Raji (cell line): ENCODE data around the gene ETS2.

Experiments used
- POLR2A ChIP-seq: IDR thresholded peaks from 2 replicates; pipeline ENCODE4 v1.6.1; 2011; ENCODE audit warnings: low read depth, low read length, control low read depth; ENCODE audit not compliant: insufficient read depth

ETS2 gene

DNA sequence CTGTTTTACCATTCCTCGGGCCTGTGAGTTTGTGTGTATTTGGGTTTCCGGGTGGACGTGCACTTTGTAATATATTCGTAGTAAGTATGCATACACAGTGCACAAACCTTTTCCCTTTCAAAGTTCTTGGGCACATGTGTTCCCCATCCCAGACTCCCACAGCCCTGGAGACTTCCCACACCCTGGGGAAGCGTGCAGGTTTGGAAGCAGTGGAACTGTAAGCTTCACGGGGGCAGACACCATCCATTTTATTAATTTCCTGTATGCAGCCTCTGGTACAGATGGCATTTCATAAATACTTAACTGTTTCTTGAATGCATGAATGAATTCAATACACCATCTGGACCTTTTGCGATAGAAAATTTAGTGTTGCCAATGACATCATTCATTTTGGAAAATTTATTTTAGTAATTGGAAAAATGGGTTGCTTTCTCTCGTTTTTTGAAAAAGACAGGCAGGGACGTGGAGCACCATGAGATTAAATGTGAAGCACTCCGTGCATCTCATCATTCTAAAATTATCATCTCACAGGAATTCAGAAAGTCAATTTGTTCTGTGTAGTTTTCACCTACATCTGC, 10.8 kb downstream of the ETS2 start:
- TF ChIP-seq POLR2A = no peak

DNA sequence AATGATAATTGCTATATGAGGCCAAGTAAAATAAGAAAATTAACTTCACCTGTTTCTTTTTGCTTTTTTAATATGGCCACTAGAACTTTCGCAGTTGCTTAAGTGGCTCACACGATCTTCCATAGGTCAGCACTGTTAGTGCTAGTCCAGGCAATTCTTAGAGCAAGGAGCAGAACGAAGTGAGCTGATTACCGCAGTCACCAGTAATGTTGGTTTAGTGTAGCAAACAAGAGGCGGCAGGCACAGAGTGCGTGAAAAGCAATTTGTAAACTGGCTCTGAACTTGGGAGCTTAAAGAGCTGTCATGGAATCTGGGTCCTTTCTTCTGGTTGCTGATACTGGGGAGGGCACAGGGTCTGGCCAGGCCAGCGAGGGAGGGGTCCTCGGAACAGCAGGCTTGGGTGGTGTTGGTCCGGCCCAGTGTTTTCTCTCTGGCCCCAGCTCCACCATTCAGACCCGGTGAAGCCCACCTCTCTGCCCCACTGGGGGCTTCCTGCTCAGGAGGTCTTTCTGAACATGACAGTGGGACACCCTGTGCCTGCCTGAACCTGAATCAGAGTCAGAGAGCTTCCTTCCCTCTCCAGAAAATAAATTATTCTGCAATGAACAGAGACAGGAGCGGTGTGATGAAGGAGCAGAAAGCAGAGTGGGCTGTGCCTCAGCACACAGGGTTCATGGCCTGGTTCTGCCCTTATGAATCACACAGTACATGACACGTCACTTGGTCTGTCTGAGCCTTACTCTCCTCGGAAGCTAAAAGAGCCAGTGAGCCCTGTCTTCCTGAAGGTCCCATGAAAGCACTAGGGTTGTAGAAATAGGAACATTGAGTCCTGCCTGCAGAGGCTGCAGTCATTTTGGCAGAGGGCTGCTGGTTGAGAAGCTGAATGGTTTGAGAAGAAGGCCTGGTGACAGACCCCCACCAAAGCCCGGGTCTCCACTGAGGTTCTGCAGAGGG, 11.9 kb downstream of the ETS2 start:
- no peak for TF ChIP-seq POLR2A

DNA sequence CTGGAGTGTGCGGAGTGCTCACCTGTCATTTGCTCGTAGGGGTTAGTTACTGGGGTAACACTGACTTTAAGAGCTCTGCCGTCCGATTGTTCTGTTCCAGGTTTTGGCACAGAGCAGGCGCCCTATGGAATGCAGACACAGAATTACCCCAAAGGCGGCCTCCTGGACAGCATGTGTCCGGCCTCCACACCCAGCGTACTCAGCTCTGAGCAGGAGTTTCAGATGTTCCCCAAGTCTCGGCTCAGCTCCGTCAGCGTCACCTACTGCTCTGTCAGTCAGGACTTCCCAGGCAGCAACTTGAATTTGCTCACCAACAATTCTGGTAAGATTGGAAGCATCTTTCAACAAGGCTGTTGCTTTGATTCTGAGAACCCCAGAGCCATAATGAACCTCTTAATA, 12.6 kb downstream of the ETS2 start:
- no peak for TF ChIP-seq POLR2A

DNA sequence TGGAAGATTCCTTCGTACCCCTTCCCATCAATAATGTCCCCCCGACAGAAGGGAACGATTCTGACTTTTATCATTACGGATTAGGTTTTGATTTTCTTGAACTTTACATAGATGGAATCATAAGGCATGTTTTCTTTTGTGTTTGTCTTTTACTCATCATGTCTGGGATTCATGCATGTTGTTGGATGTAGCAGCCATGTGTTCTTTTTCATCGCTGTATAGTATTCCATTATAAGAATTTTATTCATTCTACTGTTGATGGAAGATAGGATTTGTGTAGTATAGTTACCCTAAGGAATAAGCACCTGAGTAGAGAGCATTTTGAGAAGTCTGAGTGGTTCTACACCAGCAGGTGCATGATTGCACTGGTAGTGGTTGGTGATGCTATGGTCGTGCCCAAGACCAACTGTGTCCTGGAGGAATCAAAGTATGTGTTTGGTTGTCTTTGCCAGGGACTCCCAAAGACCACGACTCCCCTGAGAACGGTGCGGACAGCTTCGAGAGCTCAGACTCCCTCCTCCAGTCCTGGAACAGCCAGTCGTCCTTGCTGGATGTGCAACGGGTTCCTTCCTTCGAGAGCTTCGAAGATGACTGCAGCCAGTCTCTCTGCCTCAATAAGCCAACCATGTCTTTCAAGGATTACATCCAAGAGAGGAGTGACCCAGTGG, 13.5 kb downstream of the ETS2 start:
- no peak for TF ChIP-seq POLR2A

GRCh38 chr21:38819719-38820159, 14.0 kb downstream of the ETS2 start:
- TF ChIP-seq POLR2A = no peak

GRCh38 chr21:38820471-38821239, 14.9 kb downstream of the ETS2 start:
- no peak for TF ChIP-seq POLR2A

- no peak for TF ChIP-seq POLR2A
Measured at GRCh38 chr21:38821248-38821647, 15.5 kb downstream of the ETS2 start.

GRCh38 chr21:38821959-38822682, 16.4 kb downstream of the ETS2 start:
- TF ChIP-seq POLR2A = no peak

GRCh38 chr21:38822778-38823238, 17.1 kb downstream of the ETS2 start:
- no peak for TF ChIP-seq POLR2A

DNA sequence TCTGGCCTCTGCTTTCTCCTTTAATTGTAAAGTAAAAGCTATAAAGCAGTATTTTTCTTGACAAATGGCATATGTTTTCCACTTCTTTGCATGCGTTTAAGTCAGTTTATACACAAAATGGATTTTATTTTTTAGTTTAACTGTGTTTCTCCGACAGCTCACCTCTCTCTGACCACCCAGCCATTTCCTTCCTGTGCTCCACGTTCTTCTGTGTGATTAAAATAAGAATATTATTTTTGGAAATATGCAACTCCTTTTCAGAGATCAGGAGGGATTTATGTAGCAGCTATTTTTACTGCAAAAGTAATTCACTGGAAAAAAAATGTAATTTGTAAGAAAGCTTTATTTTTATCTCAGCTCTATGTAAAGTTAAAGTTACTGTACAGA, 18.0 kb downstream of the ETS2 start:
- TF ChIP-seq POLR2A = no peak

DNA sequence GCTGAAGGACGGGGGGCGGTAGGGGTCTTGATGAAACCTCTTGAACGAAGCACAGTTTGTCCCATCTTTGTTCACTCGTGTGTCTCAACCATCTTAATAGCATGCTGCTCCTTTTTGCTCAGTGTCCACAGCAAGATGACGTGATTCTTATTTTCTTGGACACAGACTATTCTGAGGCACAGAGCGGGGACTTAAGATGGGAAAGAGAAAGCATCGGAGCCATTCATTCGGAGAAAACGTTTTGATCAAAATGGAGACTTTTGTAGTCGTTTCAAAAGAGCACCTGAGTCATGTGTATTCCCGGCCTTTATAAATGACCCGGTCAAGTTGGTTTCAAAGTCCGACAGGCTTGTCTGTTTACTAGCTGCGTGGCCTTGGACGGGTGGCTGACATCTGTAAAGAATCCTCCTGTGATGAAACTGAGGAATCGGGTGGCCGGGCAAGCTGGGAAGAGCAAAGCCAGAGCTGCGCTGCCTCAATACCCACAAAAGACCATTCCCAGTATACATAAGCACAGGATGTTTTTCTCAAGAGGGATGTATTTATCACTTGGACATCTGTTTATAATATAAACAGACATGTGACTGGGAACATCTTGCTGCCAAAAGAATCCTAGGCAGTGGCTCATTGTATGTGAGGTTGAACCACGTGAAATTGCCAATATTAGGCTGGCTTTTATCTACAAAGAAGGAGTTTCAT, 18.5 kb downstream of the ETS2 start:
- no peak for TF ChIP-seq POLR2A

DNA sequence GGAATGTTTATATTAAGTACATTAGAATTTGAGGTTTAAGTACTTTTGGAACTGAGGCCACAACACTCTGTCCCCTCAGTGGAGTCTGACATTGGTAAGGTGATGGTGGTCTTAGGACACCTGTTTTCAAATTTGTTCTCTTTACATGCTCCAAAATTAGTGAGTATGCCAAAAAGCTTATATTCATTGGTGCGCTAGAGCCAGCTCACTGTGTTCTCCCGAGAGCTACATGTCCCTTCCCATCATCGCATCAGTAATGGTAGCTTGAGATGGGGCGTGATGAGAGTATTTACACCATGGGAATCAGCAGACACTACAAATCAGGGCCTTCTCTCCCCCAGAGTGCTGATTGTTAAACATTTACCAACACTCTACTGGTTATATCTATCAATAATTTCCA, 19.5 kb downstream of the ETS2 start:
- no peak for TF ChIP-seq POLR2A

DNA sequence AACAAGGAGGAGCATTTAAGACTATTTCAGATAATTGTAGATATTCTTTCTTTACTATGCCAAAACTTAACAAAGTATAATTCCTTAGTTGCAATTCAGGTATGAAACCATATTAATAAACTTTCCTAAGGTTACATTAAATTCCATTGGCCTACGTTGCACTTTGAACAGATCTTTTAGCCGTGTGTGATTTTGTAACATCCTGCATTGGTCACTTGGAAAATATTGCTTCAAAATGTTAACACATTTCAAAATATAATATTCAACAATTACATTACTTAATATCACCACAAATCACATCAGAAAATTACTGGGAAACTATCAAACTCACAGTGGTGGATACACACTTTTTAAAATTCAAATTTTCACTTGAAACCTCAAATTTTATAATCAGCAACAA, 20.2 kb downstream of the ETS2 start:
- TF ChIP-seq POLR2A = no peak

DNA sequence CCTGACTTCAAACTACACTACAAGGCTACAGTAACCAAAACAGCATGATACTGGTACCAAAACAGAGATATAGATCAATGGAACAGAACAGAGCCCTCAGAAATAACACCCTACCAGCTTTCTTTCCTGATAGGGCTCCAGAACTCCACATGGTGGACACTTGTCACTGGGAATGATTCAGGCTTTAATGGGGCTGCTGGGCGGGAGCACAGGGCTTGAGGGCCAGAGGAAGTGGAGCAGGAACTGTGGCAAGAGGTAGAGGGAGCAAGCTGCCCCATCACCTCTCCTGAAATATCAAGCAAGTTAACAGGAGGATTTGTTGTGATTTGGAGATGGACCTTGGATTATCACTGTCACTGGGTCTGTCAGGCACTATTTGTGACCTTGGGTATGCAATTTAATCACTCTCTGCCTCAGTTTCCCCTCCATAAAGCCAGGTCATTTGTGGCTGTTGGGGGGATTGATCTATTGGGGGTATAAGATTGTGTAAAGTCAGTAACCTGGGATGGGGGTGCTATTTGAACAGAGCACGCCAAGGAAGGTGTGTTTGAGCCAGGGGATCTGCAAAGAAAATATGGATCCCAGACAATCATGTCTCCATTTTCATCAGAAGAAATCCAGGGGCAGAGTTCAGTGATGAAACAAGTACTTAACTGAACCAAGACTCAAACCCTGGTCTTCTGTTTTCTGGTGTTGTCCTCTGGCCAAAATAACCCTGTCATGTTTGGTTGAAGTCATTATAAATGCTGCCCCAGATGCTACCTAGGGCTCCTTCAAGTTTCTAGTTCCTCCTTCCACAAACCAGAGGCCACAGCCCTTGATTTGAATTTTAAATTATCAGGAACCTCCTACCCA, 25.2 kb downstream of the ETS2 start:
- no peak for TF ChIP-seq POLR2A
